ENCODE results near the gene BOC.

- TF ChIP-seq POLR2A (IDR thresholded peaks at IDR 0.05; ENCODE audit: low read depth, low read length): no peak
- TF ChIP-seq EZH2 (IDR thresholded peaks at IDR 0.05; ENCODE audit: borderline replicate concordance, low read depth, low read length, severe bottlenecking): peak; percentile 13
- TF ChIP-seq CTCF (IDR thresholded peaks at IDR 0.05; ENCODE audit: extremely low read depth in 1 of 2, insufficient read depth in 1 of 2, low read depth in 1 of 2, low read length in 2 of 2): no peak
- TF ChIP-seq POLR2AphosphoS5 (IDR thresholded peaks at IDR 0.05; ENCODE audit: insufficient read depth, low read depth, low read length): no peak
- no peak for TF ChIP-seq JUN (IDR thresholded peaks at IDR 0.05; ENCODE audit: borderline replicate concordance, insufficient read depth, insufficient read length, low read depth)
- TF ChIP-seq FOS (IDR thresholded peaks at IDR 0.05; ENCODE audit: borderline replicate concordance, insufficient read depth, low read length): no peak
Measured at GRCh38 chr3:113212844-113213375, 1.6 kb downstream of the BOC start.

All from endothelial cell of umbilical vein (primary cell).